Esophagus muscularis mucosa (tissue), 4 donors: Measurements from ENCODE around the gene GALK1.

Experiments used
- CTCF ChIP-seq, 3 experiments: fragments of 200-600 bp in 2 of 3; fragments of 450-650 bp in 1 of 3; sonication (generic) in 2 of 3; IDR thresholded peaks; one replicate each; pipeline ENCODE4 v1.5.1; 2017 to 2019; ENCODE audit warnings: antibody characterized with exemption in 3 of 3, mild to moderate bottlenecking in 2 of 3, moderate library complexity in 1 of 3
- EP300 ChIP-seq: sonication (generic); formaldehyde crosslinking; IDR thresholded peaks from one replicate; pipeline ENCODE4 v1.6.1; 2017; ENCODE audit warnings: antibody characterized with exemption
- POLR2A ChIP-seq: fragments of 450-650 bp; IDR thresholded peaks from one replicate; pipeline ENCODE4 v1.6.1; 2017; ENCODE audit warnings: antibody characterized with exemption, moderate library complexity, mild to moderate bottlenecking, low read depth
- POLR2AphosphoS5 ChIP-seq, 2 donors: sonication (generic); formaldehyde crosslinking; IDR thresholded peaks; one replicate each; pipeline ENCODE4 v1.6.1; 2017; ENCODE audit warnings: antibody characterized with exemption in 2 of 2

GRCh38 chr17:75752802-75753513, 12.0 kb downstream of the GALK1 start:
- TF ChIP-seq POLR2A (no peak), EP300 (no peak), CTCF (IDR thresholded peaks at IDR 0.05) (no peak), POLR2AphosphoS5 (IDR thresholded peaks at IDR 0.05) (no peak)
